HepG2 (cell line): Measurements from ENCODE around the gene NOTCH4. TPM values are rescaled to one million over a fixed set of nuclear protein-coding genes. Genes with fewer than 3 reads are reported as not detected.
A peak's percentile ranks its signal among the peaks of the same experiment; 100 is the strongest.

Experiments used
- BHLHE40 ChIP-seq: IDR thresholded peaks from 2 replicates; pipeline ENCODE4 v1.6.1; 2011; ENCODE audit warnings: low read length, improper control_type of control experiment
- FOSL2 ChIP-seq: sonication (generic); formaldehyde crosslinking; IDR thresholded peaks from 2 replicates; pipeline ENCODE4 v1.4.0; 2020; ENCODE audit warnings: missing genetic modification reagents
- GMEB1 ChIP-seq: sonication (generic); formaldehyde crosslinking; IDR thresholded peaks from 2 replicates; pipeline ENCODE4 v1.5.1; 2020; ENCODE audit warnings: missing genetic modification reagents, mild to moderate bottlenecking, borderline replicate concordance
- POGZ ChIP-seq: sonication (generic); formaldehyde crosslinking; IDR thresholded peaks from 2 replicates; pipeline ENCODE4 v1.4.0; 2020; ENCODE audit warnings: mild to moderate bottlenecking, missing genetic modification reagents
- PTBP1 ChIP-seq: fragments of 200-400 bp; formaldehyde crosslinking; IDR thresholded peaks from 2 replicates; pipeline ENCODE4 v1.6.1; 2018; ENCODE audit warnings: low read length, low read depth; ENCODE audit not compliant: poor library complexity, severe bottlenecking
- RBM39 ChIP-seq: fragments of 200-400 bp; formaldehyde crosslinking; IDR thresholded peaks from one replicate; pipeline ENCODE4 v1.6.1; 2018; ENCODE audit warnings: antibody characterized with exemption, mild to moderate bottlenecking, low read depth, low read length; ENCODE audit not compliant: poor library complexity, severe bottlenecking
- SIN3B ChIP-seq: fragments of 150-350 bp; IDR thresholded peaks from 2 replicates; pipeline ENCODE4 v1.6.1; 2014; ENCODE audit warnings: low read length
- TCF7 ChIP-seq: sonication (generic); IDR thresholded peaks from 2 replicates; pipeline ENCODE4 v1.6.1; 2016; ENCODE audit warnings: antibody characterized with exemption, low read depth
- TSC22D2 ChIP-seq: sonication (generic); formaldehyde crosslinking; IDR thresholded peaks from 2 replicates; pipeline ENCODE4 v1.5.1; 2020; ENCODE audit warnings: missing genetic modification reagents, mild to moderate bottlenecking, borderline replicate concordance
- ZBTB38 ChIP-seq: sonication (generic); formaldehyde crosslinking; IDR thresholded peaks from 2 replicates; pipeline ENCODE4 v1.5.1; 2020; ENCODE audit warnings: mild to moderate bottlenecking, missing genetic modification reagents
- ZMAT3 ChIP-seq: sonication (generic); formaldehyde crosslinking; conservative IDR thresholded peaks from 2 replicates; pipeline ENCODE4 v1.7.0; 2021; ENCODE audit warnings: missing genetic modification reagents
- ZNF275 ChIP-seq: sonication (generic); formaldehyde crosslinking; IDR thresholded peaks from 2 replicates; pipeline ENCODE4 v1.8.0; 2022; ENCODE audit warnings: missing genetic modification reagents, mild to moderate bottlenecking, inconsistent platforms, borderline replicate concordance
- ZNF3 ChIP-seq: IDR thresholded peaks from 2 replicates; pipeline ENCODE4 v1.7.0; 2017; ENCODE audit warnings: inconsistent platforms
- ZNF335 ChIP-seq: sonication (generic); formaldehyde crosslinking; IDR thresholded peaks from 2 replicates; pipeline ENCODE4 v1.4.0; 2020; ENCODE audit warnings: missing genetic modification reagents
- ZNF34 ChIP-seq: sonication (generic); formaldehyde crosslinking; IDR thresholded peaks from 2 replicates; pipeline ENCODE4 v1.4.0; 2020; ENCODE audit warnings: mild to moderate bottlenecking, missing genetic modification reagents, borderline replicate concordance
- ZNF543 ChIP-seq: sonication (generic); formaldehyde crosslinking; IDR thresholded peaks from 2 replicates; pipeline ENCODE4 v1.4.0; 2020; ENCODE audit warnings: mild to moderate bottlenecking, missing genetic modification reagents
- ZNF619 ChIP-seq: sonication (generic); formaldehyde crosslinking; IDR thresholded peaks from 2 replicates; pipeline ENCODE4 v1.4.0; 2020; ENCODE audit warnings: mild to moderate bottlenecking, missing genetic modification reagents
- ZNF891 ChIP-seq: sonication (generic); formaldehyde crosslinking; IDR thresholded peaks from 2 replicates; pipeline ENCODE4 v1.5.0; 2020; ENCODE audit warnings: mild to moderate bottlenecking, missing genetic modification reagents
- polyA plus RNA-seq, 8 experiments: library from polyadenylated mRNA; depleted of rRNA in 3 of 8; stranded (reverse) in 7 of 8; unstranded in 1 of 8; fragments of >200 nt; fragmentation: Illumina TruSeq in 4 of 8; extraction: Trizol in 4 of 8; gene quantifications; 2 replicates each; pipeline versions ENCODE4 v1.2.1 to v1.2.3, GENCODE V29; 2011 to 2016; ENCODE audit warnings: low read depth in 4 of 8, missing spikeins in 1 of 8, mixed read lengths in 1 of 8; ENCODE audit not compliant: insufficient read depth in 1 of 8
- total RNA-seq, 5 experiments: library from RNA; depleted of rRNA; stranded (reverse); fragments of >200 nt; fragmentation: Illumina TruSeq; extraction: Trizol; gene quantifications; 2 replicates each; pipeline ENCODE4 v1.2.3, GENCODE V29; 2016; ENCODE audit warnings: low read depth in 1 of 5
- TF ChIP-seq, protein P1 (sequence below): sonication (generic); formaldehyde crosslinking; IDR thresholded peaks from 2 replicates; pipeline ENCODE4 v1.5.0; 2020; ENCODE audit warnings: mild to moderate bottlenecking, missing genetic modification reagents, borderline replicate concordance

NOTCH4 gene
- total and polyA plus RNA-seq, 2 of the 13 experiments (the other 11 are each of a cell fraction or from before 2014, with no cell fraction given): 0.51 to 0.83 TPM

GRCh38 chr6:32190054-32190851 lies 33.6 kb downstream of the NOTCH4 start, which contains the start of gene PBX2 (continued):
- peak; percentile 39 for TF ChIP-seq POGZ (CRISPR knock-in tag)
- TF ChIP-seq ZNF543 (CRISPR knock-in tag): 0 out of 2 replicates have a peak, but pooled peaks have one; percentile 40
- peak; percentile 55; the same call in 1 of the 2 replicates for TF ChIP-seq ZNF891 (CRISPR knock-in tag)
- no peak for TF ChIP-seq TCF7
- TF ChIP-seq, protein P1, sequence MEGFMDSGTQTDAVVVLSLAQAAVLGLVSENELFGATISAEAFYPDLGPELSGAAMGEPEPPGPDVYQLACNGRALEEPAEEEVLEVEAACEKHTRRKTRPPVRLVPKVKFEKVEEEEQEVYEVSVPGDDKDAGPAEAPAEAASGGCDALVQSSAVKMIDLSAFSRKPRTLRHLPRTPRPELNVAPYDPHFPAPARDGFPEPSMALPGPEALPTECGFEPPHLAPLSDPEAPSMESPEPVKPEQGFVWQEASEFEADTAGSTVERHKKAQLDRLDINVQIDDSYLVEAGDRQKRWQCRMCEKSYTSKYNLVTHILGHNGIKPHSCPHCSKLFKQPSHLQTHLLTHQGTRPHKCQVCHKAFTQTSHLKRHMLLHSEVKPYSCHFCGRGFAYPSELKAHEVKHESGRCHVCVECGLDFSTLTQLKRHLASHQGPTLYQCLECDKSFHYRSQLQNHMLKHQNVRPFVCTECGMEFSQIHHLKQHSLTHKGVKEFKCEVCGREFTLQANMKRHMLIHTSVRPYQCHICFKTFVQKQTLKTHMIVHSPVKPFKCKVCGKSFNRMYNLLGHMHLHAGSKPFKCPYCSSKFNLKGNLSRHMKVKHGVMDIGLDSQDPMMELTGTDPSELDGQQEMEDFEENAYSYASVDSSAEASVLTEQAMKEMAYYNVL (CRISPR knock-in tag): peak; percentile 99
- TF ChIP-seq ZNF619: no peak
- no peak for TF ChIP-seq GMEB1 (CRISPR knock-in tag)
- no peak for TF ChIP-seq ZBTB38 (CRISPR knock-in tag)
- TF ChIP-seq TSC22D2 (CRISPR knock-in tag): 0 out of 2 replicates have a peak, but pooled peaks have one; percentile 85
- no peak for TF ChIP-seq SIN3B
- peak; percentile 56; the same call in 1 of the 2 replicates for TF ChIP-seq ZNF34 (CRISPR knock-in tag)
- peak; percentile 80; the same call in 1 of the 2 replicates for TF ChIP-seq ZNF275 (CRISPR knock-in tag)
- no peak for TF ChIP-seq RBM39
- no peak for TF ChIP-seq ZNF335
- TF ChIP-seq FOSL2 (CRISPR knock-in tag): no peak; the same call in 1 of the 2 replicates
- 0 out of 2 replicates have a peak, but pooled peaks have one; percentile 47 for TF ChIP-seq ZMAT3
- no peak for TF ChIP-seq PTBP1
- TF ChIP-seq BHLHE40: no peak
- 0 out of 2 replicates have a peak, but pooled peaks have one; percentile 14 for TF ChIP-seq ZNF3 (CRISPR knock-in tag)
